ENCODE results near the gene SPEF2. TPM values are rescaled to one million over a fixed set of nuclear protein-coding genes. Genes with fewer than 3 reads are reported as not detected.

The SPEF2 gene
- total RNA-seq, 4 donors from 2014 or later, result 0.48 to 6.9 (median 3.2) TPM

GRCh38 chr5:35783551-35783950 is 165.9 kb downstream of the SPEF2 start:
- ATAC-seq (ENCODE audit: low FRiP score), result no peak
- no peak for DNase-seq (ENCODE audit: low spot score)
- TF ChIP-seq CTCF (IDR thresholded peaks at IDR 0.05), result no peak

- DNase-seq (ENCODE audit: low spot score), result no peak
- ATAC-seq (ENCODE audit: low FRiP score), result no peak
- TF ChIP-seq CTCF (IDR thresholded peaks at IDR 0.05), result no peak
Observed at GRCh38 chr5:35785601-35786085, 168.0 kb downstream of the SPEF2 start.

GRCh38 chr5:35788724-35789123 is 171.1 kb downstream of the SPEF2 start:
- ATAC-seq (ENCODE audit: low FRiP score) (no peak), DNase-seq (ENCODE audit: low spot score) (no peak)
- TF ChIP-seq CTCF (IDR thresholded peaks at IDR 0.05), result no peak

- TF ChIP-seq CTCF (IDR thresholded peaks at IDR 0.05), result no peak
- ATAC-seq (ENCODE audit: low FRiP score) (no peak), DNase-seq (ENCODE audit: low spot score) (no peak)
Observed at GRCh38 chr5:35789732-35790456, 172.2 kb downstream of the SPEF2 start.

- TF ChIP-seq CTCF (IDR thresholded peaks at IDR 0.05), result no peak
- DNase-seq (ENCODE audit: low spot score) (no peak), ATAC-seq (ENCODE audit: low FRiP score) (no peak)
Observed at GRCh38 chr5:35790457-35790822, 172.8 kb downstream of the SPEF2 start.

- ATAC-seq (ENCODE audit: low FRiP score) (no peak), DNase-seq (ENCODE audit: low spot score) (no peak)
- TF ChIP-seq CTCF (IDR thresholded peaks at IDR 0.05), result no peak
Observed at GRCh38 chr5:35794328-35794619, 176.6 kb downstream of the SPEF2 start.

GRCh38 chr5:35794684-35795375 is 177.2 kb downstream of the SPEF2 start:
- no peak for ATAC-seq (ENCODE audit: low FRiP score)
- TF ChIP-seq CTCF (IDR thresholded peaks at IDR 0.05), result no peak
- DNase-seq (ENCODE audit: low spot score), result no peak
